ENCODE data around the gene PSD4. TPM values are rescaled to one million over a fixed set of nuclear protein-coding genes. Genes with fewer than 3 reads are reported as not detected.

PSD4 gene
- total RNA-seq, 1 experiment from 2014 or later, result 12.6 TPM

- TF ChIP-seq REST (IDR thresholded peaks at IDR 0.05; ENCODE audit: low read depth), result no peak
- no peak for TF ChIP-seq SP1 (IDR thresholded peaks at IDR 0.05; ENCODE audit: low read depth)
- TF ChIP-seq POLR2A (IDR thresholded peaks at IDR 0.05; ENCODE audit: borderline replicate concordance, extremely low read depth, insufficient read depth, insufficient read length), result no peak
Measured at GRCh38 chr2:113232740-113233139, 59.0 kb downstream of the PSD4 start (continued).

GRCh38 chr2:113233593-113234550 is 60.1 kb downstream of the PSD4 start:
- POLR2A ChIA-PET, result interaction anchor here (0.6 to 3.6 kb wide), 3 partner anchors 13 to 30 kb away, joined by 3 to 22 read pairs (median 11); no protein-coding TSS in a partner anchor
- Histone ChIP-seq H3K9ac (ENCODE audit: low read length) (no peak overlapping the region), H3K79me2 (ENCODE audit: insufficient read depth, low read length) (peaks cover 42% of the 10 kb centered on the region), H3K4me3 (replicated peaks in 1 of 2; ENCODE audit: low read depth in 1 of 2, low read length in 2 of 2) (peak overlapping the region in 1 of 2 experiments; percentile 93; a peak in 1 of 4 replicates), H3K9me3 (ENCODE audit: control insufficient read depth in 1 of 2, insufficient read depth in 1 of 2, low read depth in 1 of 2, low read length in 2 of 2) (no peaks in the 10 kb centered on the region), H3K27ac (ENCODE audit: low read depth, low read length) (peak overlapping the region; percentile 95; the same call in 1 of the 2 replicates), H3K36me3 (ENCODE audit: control insufficient read depth in 1 of 2, insufficient read depth in 2 of 2, low read length in 2 of 2) (peaks cover 10 to 22% of the 10 kb centered on the region in 2 experiments; a peak in 3 of 4 replicates), H2AFZ (ENCODE audit: low read depth, low read length, poor library complexity, severe bottlenecking) (no peak overlapping the region), H4K20me1 (ENCODE audit: insufficient read depth) (no peaks in the 10 kb centered on the region), H3K27me3 (ENCODE audit: insufficient read depth, low read length) (no peaks in the 10 kb centered on the region), H3K9me2 (ENCODE audit: insufficient read depth) (no peaks in the 10 kb centered on the region), H3K4me2 (ENCODE audit: low read length) (peak overlapping the region; percentile 92), H3K4me1 (ENCODE audit: control insufficient read depth in 1 of 2, insufficient read depth in 2 of 2, low read length in 2 of 2) (peaks cover 34 to 43% of the 10 kb centered on the region in 2 experiments)
- intact Hi-C loops (cut with micrococcal nuclease), result loop anchor here (2.0 kb wide), 1 partner anchor 35 kb away; no protein-coding TSS in a partner anchor
- CTCF ChIA-PET, result interaction anchor here (0.7 to 2.2 kb wide), 8 partner anchors 11 to 154 kb away, joined by 3 to 29 read pairs (median 4); no protein-coding TSS in a partner anchor
- DNase-seq (ENCODE audit: low read depth, low spot score) (no peak), ATAC-seq (peak; percentile 67)
- TF ChIP-seq ZFX (IDR thresholded peaks at IDR 0.05), result 0 out of 2 replicates have a peak, but pooled peaks have one; percentile 11
- TF ChIP-seq POLR2AphosphoS5 (IDR thresholded peaks at IDR 0.05; ENCODE audit: low read depth, low read length), result peak; percentile 32
- TF ChIP-seq ELF1 (IDR thresholded peaks at IDR 0.05; ENCODE audit: borderline replicate concordance, low read depth), result no peak
- no peak for TF ChIP-seq FOSL1 (IDR thresholded peaks at IDR 0.05; ENCODE audit: low read depth)
- peak in 2 of 3 experiments; percentile 29 to 40; a peak in 3 of 6 replicates for TF ChIP-seq CTCF (IDR thresholded peaks at IDR 0.05 in 2 of 3, conservative IDR thresholded peaks at IDR 0.05 in 1 of 3; ENCODE audit: borderline replicate concordance in 1 of 3, insufficient read depth in 1 of 3, low read depth in 2 of 3, low read length in 2 of 3)
- TF ChIP-seq ATF3 (IDR thresholded peaks at IDR 0.05), result no peak
- no peak for TF ChIP-seq REST (IDR thresholded peaks at IDR 0.05; ENCODE audit: low read depth)
- TF ChIP-seq SIN3A (IDR thresholded peaks at IDR 0.05; ENCODE audit: low read depth), result no peak
- no TSS peak for BruUV-seq (replicated peaks)
- RAD21 ChIA-PET (ENCODE audit: low non-redundant PET in 1 of 2, low total read pairs in 2 of 2, uncharacterized antibody in 2 of 2, unreplicated experiment in 2 of 2), result no interaction called here

Data from HCT116 (cell line).